A549 (cell line): Measurements from ENCODE around the gene SLC25A34. TPM values are rescaled to one million over a fixed set of nuclear protein-coding genes. Genes with fewer than 3 reads are reported as not detected.

Source experiments
- ATAC-seq, 2 experiments: fragments of 200-7000 bp in 1 of 2; fragments of >200 bp in 1 of 2; cut with Nextera tagmentation in 1 of 2; cut with Tn5 transposase in 1 of 2; 3 replicates each; pipeline versions ENCODE4 v1.8.0 to v1.9.1; 2018 to 2020; ENCODE audit warnings: mild to moderate bottlenecking in 1 of 2, moderate library complexity in 1 of 2
- CTCF ChIA-PET: fragments of 300-600 bp; sonication (Branson Sonifier 250); formaldehyde crosslinking; extraction: SDS; loops from one replicate; lab custom pipeline; 2021; ENCODE audit warnings: antibody characterized with exemption, inconsistent platforms; lab: Yijun Ruan, JAX
- POLR2A ChIA-PET: fragments of 350-600 bp; formaldehyde crosslinking; extraction: SDS; loops from one replicate; lab custom pipeline; 2021; ENCODE audit warnings: antibody characterized with exemption, inconsistent platforms; lab: Yijun Ruan, JAX
- DNase-seq, 2 experiments: peaks; one replicate each; pipeline versions ENCODE4 v3.0.0 to v3.0.0-alpha.2; 2011 to 2016; ENCODE audit warnings: low read depth in 1 of 2, low spot score in 1 of 2
- FAIRE-seq: peaks from 2 replicates; lab custom pipeline; 2011; peaks lifted over from hg19 to GRCh38; lab: Jason Lieb, UNC
- H3K27ac ChIP-seq, 2 experiments: fragments of >200 bp; sonication (Bioruptor Twin); formaldehyde crosslinking; 3 replicates each; pipeline ENCODE4 v1.5.1; 2016 to 2017
- H3K4me1 ChIP-seq: fragments of >200 bp; sonication (Bioruptor Twin); formaldehyde crosslinking; 3 replicates; pipeline ENCODE4 v1.6.1; 2016
- H3K4me2 ChIP-seq: fragments of >200 bp; sonication (Bioruptor Twin); formaldehyde crosslinking; 3 replicates; pipeline ENCODE4 v1.6.1; 2016
- H3K4me3 ChIP-seq: fragments of >200 bp; sonication (Bioruptor Twin); formaldehyde crosslinking; 3 replicates; pipeline ENCODE4 v1.5.1; 2016
- H3K9me3 ChIP-seq: fragments of >200 bp; sonication (Bioruptor Twin); formaldehyde crosslinking; 3 replicates; pipeline ENCODE4 v1.6.1; 2016
- BHLHE40 ChIP-seq: IDR thresholded peaks from 2 replicates; pipeline ENCODE4 v1.6.1; 2012; ENCODE audit warnings: low read depth, low read length, inconsistent platforms
- CBX8 ChIP-seq: fragments of 200-600 bp; sonication (generic); IDR thresholded peaks from 2 replicates; pipeline ENCODE4 v1.6.1; 2016
- EHMT2 ChIP-seq: fragments of 200-600 bp; sonication (generic); IDR thresholded peaks from 2 replicates; pipeline ENCODE4 v1.6.1; 2016; ENCODE audit warnings: antibody characterized with exemption, low read depth, mild to moderate bottlenecking, moderate library complexity
- ESRRA ChIP-seq: fragments of 150-350 bp; IDR thresholded peaks from 2 replicates; pipeline ENCODE4 v1.6.1; 2014; ENCODE audit warnings: mild to moderate bottlenecking, low read length, borderline replicate concordance
- FOSL2 ChIP-seq, 2 experiments: fragments of 450-650 bp in 1 of 2; fragments of >200 bp in 1 of 2; sonication (Bioruptor Twin) in 1 of 2; formaldehyde crosslinking; IDR thresholded peaks; 2 replicates each; pipeline versions ENCODE4 v1.5.0 to v1.6.1; 2016 to 2020; ENCODE audit warnings: mild to moderate bottlenecking in 1 of 2, moderate library complexity in 1 of 2
- GATA3 ChIP-seq: IDR thresholded peaks from 2 replicates; pipeline ENCODE4 v1.6.1; 2012; ENCODE audit warnings: borderline replicate concordance
- HOXB5 ChIP-seq: fragments of 250-450 bp; sonication (Bioruptor Pico); IDR thresholded peaks from 2 replicates; pipeline ENCODE4 v1.5.0; 2020; ENCODE audit warnings: mild to moderate bottlenecking, moderate library complexity
- JUN ChIP-seq, 2 experiments: fragments of >200 bp; sonication (Bioruptor Twin); formaldehyde crosslinking; IDR thresholded peaks; 2 replicates in 1 of 2; 3 replicates in 1 of 2; pipeline ENCODE4 v1.6.1; 2016 to 2017
- JUNB ChIP-seq: fragments of >200 bp; sonication (Bioruptor Twin); formaldehyde crosslinking; IDR thresholded peaks from 2 replicates; pipeline ENCODE4 v1.6.1; 2016
- KDM5A ChIP-seq: fragments of 200-600 bp; sonication (generic); IDR thresholded peaks from 2 replicates; pipeline ENCODE4 v1.6.1; 2016; ENCODE audit warnings: antibody characterized with exemption, mild to moderate bottlenecking
- MYC ChIP-seq: IDR thresholded peaks from 2 replicates; pipeline ENCODE4 v1.6.1; 2012; ENCODE audit warnings: mild to moderate bottlenecking, inconsistent platforms, low read length, improper control_type of control experiment, borderline replicate concordance
- NR3C1 ChIP-seq: fragments of >200 bp; sonication (Bioruptor Twin); formaldehyde crosslinking; IDR thresholded peaks from 3 replicates; pipeline ENCODE4 v1.6.1; 2017
- TFCP2L1 ChIP-seq: fragments of 250-450 bp; sonication (Bioruptor Pico); IDR thresholded peaks from 2 replicates; pipeline ENCODE4 v1.5.0; 2021; ENCODE audit warnings: mild to moderate bottlenecking
- ZNF302 ChIP-seq: fragments of 250-450 bp; sonication (Bioruptor Pico); IDR thresholded peaks from 2 replicates; pipeline ENCODE4 v1.9.0; 2021; ENCODE audit warnings: inconsistent platforms, mild to moderate bottlenecking, moderate library complexity
- WGBS: methylation state at CpG from one replicate; pipeline ENCODE4 v1.1.6; 2017; ENCODE audit errors: missing lambda C conversion rate; 5-methylcytosine and 5-hydroxymethylcytosine counted together
- polyA plus RNA-seq, 4 experiments: library from polyadenylated mRNA; depleted of rRNA in 3 of 4; stranded (reverse); fragments of >200 nt; fragmentation: RNase III in 1 of 4; extraction: RNeasy Plus Mini Kit Qiagen cat#74134 plus additional on column Dnase treatment in 1 of 4; gene quantifications; 2 replicates in 3 of 4; 3 replicates in 1 of 4; pipeline ENCODE4 v1.2.3, GENCODE V29; 2011 to 2017
- TF ChIP-seq, protein P1 (sequence below): fragments of 250-450 bp; sonication (Bioruptor Pico); IDR thresholded peaks from 2 replicates; pipeline ENCODE4 v1.5.0; 2020; ENCODE audit warnings: low read depth, mild to moderate bottlenecking, moderate library complexity
- TF ChIP-seq, protein P2 (sequence below): fragments of >200 bp; sonication (Bioruptor Twin); formaldehyde crosslinking; IDR thresholded peaks from 3 replicates; pipeline ENCODE4 v1.5.1; 2016

Gene SLC25A34
- polyA plus RNA-seq, 2 of the 4 experiments (the other 2 are of a cell fraction), result 0.12 to 0.19 TPM

DNA sequence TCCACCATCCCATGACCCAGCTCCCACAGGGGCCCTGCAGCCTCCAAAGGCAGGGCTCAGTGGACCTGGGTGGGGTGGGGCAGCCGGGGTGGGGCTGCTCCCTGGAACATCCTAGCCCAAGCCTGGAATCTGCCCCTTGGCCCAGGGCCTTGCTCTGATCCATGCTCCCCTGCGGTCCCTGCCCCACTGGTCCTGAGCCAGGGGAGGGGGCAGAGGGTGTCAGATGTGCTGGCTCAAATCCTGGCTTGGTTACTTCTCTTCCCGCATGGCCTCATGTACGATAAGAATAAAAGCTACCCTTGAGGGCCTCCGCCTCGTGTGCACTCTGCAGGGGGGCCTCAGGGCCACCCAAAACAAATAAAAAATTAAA, 819 bp downstream of the SLC25A34 start:
- POLR2A ChIA-PET, result no interaction called here
- no peak for FAIRE-seq
- WGBS, result 73% methylated on average over 4 of the region's 6 CpGs

DNA sequence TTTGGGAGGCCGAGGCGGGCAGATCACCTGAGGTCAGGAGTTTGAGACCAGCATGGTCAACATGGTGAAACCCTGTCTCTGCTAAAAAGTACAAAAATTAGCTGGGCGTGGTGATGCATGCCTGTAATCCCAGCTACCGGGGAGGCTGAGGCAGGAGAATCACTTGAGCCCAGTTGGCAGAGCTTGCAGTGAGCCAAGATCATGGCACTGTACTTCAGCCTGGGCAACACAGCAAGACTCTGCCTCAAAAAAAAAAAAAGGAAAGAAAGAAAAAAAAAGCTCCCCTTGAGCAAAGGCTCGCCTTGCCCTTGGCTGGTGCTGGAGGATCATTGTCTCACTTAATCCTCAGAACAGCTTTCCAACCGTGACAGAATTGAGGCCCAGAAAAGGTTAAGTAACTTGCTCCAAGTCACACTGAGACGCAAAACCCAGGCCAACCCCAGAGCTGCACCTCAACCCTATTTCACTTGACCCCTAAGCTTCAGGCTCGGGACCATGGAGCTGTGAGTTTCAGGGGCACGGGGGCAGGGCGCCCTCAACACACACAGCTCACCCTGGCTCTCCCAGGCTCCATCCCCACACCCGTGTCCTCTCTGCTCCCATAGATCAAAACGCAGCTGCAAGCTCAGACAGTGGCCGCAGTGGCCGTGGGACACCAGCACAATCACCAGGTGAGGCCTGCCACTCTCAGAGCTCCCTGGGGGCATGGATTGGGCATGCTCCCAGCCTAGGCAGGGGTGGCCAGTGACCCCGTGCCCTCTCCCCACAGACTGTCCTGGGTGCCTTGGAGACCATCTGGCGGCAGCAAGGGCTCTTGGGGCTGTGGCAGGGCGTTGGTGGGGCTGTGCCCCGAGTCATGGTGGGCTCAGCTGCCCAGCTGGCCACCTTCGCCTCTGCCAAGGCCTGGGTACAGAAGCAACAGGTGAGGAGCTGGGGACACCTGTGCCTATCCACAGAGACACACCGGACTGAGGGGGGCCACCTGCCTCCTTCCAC, 1.6 kb downstream of the SLC25A34 start:
- ATAC-seq, result no peak
- peaks cover 6% of the 10 kb centered on the region; the same call in 1 of the 3 replicates for H3K4me1 ChIP-seq
- POLR2A ChIA-PET, result no interaction called here
- TF ChIP-seq ESRRA, result no peak
- no peak for TF ChIP-seq BHLHE40
- no peak for TF ChIP-seq HOXB5
- TF ChIP-seq, all 56 proteins: peak for 0
- Histone ChIP-seq H3K9me3 (no peaks in the 10 kb centered on the region), H3K4me2 (no peak overlapping the region), H3K4me3 (no peak overlapping the region), H3K27ac (no peak overlapping the region)
- FAIRE-seq, result no peak
- WGBS, result 88% methylated on average over 12 of the region's 20 CpGs
- no peak for DNase-seq
- CTCF ChIA-PET, result interaction anchor here (0.8 to 5.0 kb wide), 4 partner anchors 11 to 143 kb away, joined by 3 to 31 read pairs (median 4); no protein-coding TSS in a partner anchor

More for the DNA sequence above, 819 bp downstream of the SLC25A34 start:
- TF ChIP-seq FOSL2 (IDR thresholded peaks at IDR 0.05) (no peak), FOSL2 (CRISPR knock-in tag; IDR thresholded peaks at IDR 0.05) (no peak), BHLHE40 (no peak), CBX8 (no peak), ZNF302 (CRISPR knock-in tag) (no peak), HOXB5 (no peak), KDM5A (no peak), JUN (IDR thresholded peaks at IDR 0.05) (no peak), EHMT2 (no peak)
- TF ChIP-seq, protein P1, sequence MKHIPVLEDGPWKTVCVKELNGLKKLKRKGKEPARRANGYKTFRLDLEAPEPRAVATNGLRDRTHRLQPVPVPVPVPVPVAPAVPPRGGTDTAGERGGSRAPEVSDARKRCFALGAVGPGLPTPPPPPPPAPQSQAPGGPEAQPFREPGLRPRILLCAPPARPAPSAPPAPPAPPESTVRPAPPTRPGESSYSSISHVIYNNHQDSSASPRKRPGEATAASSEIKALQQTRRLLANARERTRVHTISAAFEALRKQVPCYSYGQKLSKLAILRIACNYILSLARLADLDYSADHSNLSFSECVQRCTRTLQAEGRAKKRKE (CRISPR knock-in tag), result no peak
- TF ChIP-seq, protein P2, sequence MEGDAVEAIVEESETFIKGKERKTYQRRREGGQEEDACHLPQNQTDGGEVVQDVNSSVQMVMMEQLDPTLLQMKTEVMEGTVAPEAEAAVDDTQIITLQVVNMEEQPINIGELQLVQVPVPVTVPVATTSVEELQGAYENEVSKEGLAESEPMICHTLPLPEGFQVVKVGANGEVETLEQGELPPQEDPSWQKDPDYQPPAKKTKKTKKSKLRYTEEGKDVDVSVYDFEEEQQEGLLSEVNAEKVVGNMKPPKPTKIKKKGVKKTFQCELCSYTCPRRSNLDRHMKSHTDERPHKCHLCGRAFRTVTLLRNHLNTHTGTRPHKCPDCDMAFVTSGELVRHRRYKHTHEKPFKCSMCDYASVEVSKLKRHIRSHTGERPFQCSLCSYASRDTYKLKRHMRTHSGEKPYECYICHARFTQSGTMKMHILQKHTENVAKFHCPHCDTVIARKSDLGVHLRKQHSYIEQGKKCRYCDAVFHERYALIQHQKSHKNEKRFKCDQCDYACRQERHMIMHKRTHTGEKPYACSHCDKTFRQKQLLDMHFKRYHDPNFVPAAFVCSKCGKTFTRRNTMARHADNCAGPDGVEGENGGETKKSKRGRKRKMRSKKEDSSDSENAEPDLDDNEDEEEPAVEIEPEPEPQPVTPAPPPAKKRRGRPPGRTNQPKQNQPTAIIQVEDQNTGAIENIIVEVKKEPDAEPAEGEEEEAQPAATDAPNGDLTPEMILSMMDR, result no peak
- TF ChIP-seq, all 56 proteins: peak for 0
- Histone ChIP-seq H3K27ac (no peak overlapping the region), H3K9me3 (no peaks in the 10 kb centered on the region), H3K4me3 (no peak overlapping the region), H3K4me1 (peaks cover 3% of the 10 kb centered on the region; the same call in 1 of the 3 replicates), H3K4me2 (no peak overlapping the region)
- CTCF ChIA-PET, result interaction anchor here (0.8 to 5.0 kb wide), 2 partner anchors 17 to 142 kb away, joined by 3 to 31 read pairs; no protein-coding TSS in a partner anchor
- DNase-seq (no peak), ATAC-seq (no peak)

DNA sequence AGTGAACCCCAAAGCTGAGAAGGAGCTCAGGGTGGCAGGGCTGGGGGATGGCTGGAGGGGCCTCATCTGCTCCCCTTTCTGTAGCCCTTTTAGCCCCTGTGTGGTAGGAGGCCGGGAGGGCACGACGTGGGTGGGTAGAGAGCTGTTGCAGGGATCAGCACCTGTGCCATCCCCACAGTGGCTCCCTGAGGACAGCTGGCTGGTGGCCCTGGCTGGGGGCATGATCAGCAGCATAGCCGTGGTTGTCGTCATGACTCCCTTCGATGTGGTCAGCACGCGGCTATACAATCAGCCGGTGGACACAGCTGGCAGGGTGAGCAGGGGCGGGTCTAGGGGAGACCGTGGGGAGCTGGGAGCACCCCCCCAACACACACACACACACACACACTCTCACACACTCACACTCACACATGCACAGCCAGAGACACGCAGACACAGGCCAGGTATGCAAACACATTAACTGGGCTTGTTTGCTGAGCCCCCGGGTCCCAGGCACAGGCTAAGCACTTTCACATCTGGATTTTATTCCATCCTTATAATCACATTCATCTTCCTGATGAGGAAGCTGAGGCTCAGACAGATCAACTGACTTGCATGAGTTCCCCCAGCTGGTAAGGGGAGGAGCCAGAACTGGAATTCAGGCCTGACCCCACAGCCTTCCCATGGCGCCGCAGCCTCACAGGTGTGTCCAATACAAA, 2.5 kb downstream of the SLC25A34 start:
- no peak for DNase-seq
- H3K4me1 ChIP-seq, result peaks cover 6% of the 10 kb centered on the region; the same call in 1 of the 3 replicates
- WGBS, result 85% methylated on average over 7 of the region's 15 CpGs
- H3K4me3 ChIP-seq, result no peak overlapping the region
- no peak for FAIRE-seq
- H3K9me3 ChIP-seq, result no peaks in the 10 kb centered on the region
- H3K4me2 ChIP-seq, result no peak overlapping the region
- H3K27ac ChIP-seq, result no peak overlapping the region
- POLR2A ChIA-PET, result no interaction called here
- CTCF ChIA-PET, result interaction anchor here (1.2 to 5.0 kb wide), 4 partner anchors 10 to 143 kb away, joined by 4 to 31 read pairs (median 12); no protein-coding TSS in a partner anchor
- ATAC-seq, result no peak
- TF ChIP-seq, protein P1 (CRISPR knock-in tag), result no peak
- TF ChIP-seq NR3C1, result no peak
- TF ChIP-seq TFCP2L1 (CRISPR knock-in tag), result no peak
- no peak for TF ChIP-seq GATA3
- no peak for TF ChIP-seq MYC
- no peak for TF ChIP-seq ZNF302 (CRISPR knock-in tag)
- TF ChIP-seq JUNB, result no peak
